OCI-LY1 (cell line): ENCODE measurements around the gene CORO1C.

Experiments
- H2AFZ ChIP-seq: fragments of 200-600 bp; sonication (generic), shearing (Covaris generic); 2 replicates; pipeline ENCODE4 v1.6.0; 2014; ENCODE audit warnings: antibody characterized with exemption, mild to moderate bottlenecking, low read length
- H3F3A ChIP-seq: fragments of 200-600 bp; sonication (generic), shearing (Covaris generic); 2 replicates; pipeline ENCODE4 v1.6.0; 2014; ENCODE audit warnings: mild to moderate bottlenecking, antibody characterized with exemption, low read length, moderate library complexity; ENCODE audit not compliant: insufficient read depth
- H3K27ac ChIP-seq: fragments of 200-600 bp; sonication (generic); 2 replicates; pipeline ENCODE4 v1.5.1; 2014; ENCODE audit warnings: low read length, mixed run types, mild to moderate bottlenecking, low read depth; ENCODE audit not compliant: poor library complexity, severe bottlenecking
- H3K27me3 ChIP-seq: fragments of 200-600 bp; sonication (generic); 2 replicates; pipeline ENCODE4 v1.6.0; 2014; ENCODE audit warnings: antibody characterized with exemption, mild to moderate bottlenecking, low read length, moderate library complexity; ENCODE audit not compliant: insufficient read depth
- H3K36me3 ChIP-seq: fragments of 200-600 bp; sonication (generic); 2 replicates; pipeline ENCODE4 v1.6.1; 2014; ENCODE audit warnings: mild to moderate bottlenecking, antibody characterized with exemption, low read length, moderate library complexity, mixed read lengths; ENCODE audit not compliant: insufficient read depth
- H3K4me1 ChIP-seq: fragments of 200-600 bp; sonication (generic); 2 replicates; pipeline ENCODE4 v1.5.1; 2014; ENCODE audit warnings: mild to moderate bottlenecking, low read length, moderate library complexity; ENCODE audit not compliant: insufficient read depth, severe bottlenecking
- H3K4me2 ChIP-seq: fragments of 200-600 bp; sonication (generic), shearing (Covaris generic); 2 replicates; pipeline ENCODE4 v1.6.1; 2014; ENCODE audit warnings: low read length
- H3K4me3 ChIP-seq: fragments of 200-600 bp; sonication (generic); 2 replicates; pipeline ENCODE4 v1.5.1; 2014; ENCODE audit warnings: low read length, low read depth, mild to moderate bottlenecking, mixed read lengths; ENCODE audit not compliant: poor library complexity, severe bottlenecking
- H3K79me2 ChIP-seq: fragments of 200-600 bp; shearing (Covaris generic); 2 replicates; pipeline ENCODE4 v1.6.1; 2016; ENCODE audit warnings: mixed run types, low read length, mixed read lengths; ENCODE audit not compliant: insufficient read depth
- H3K9ac ChIP-seq: fragments of 200-600 bp; sonication (generic), shearing (Covaris generic); 2 replicates; pipeline ENCODE4 v1.6.1; 2014; ENCODE audit warnings: mild to moderate bottlenecking, low read length, mixed read lengths
- H3K9me2 ChIP-seq: fragments of 200-600 bp; sonication (generic), shearing (Covaris generic); 2 replicates; pipeline ENCODE4 v1.6.1; 2014; ENCODE audit warnings: low read depth, mild to moderate bottlenecking, low read length, mixed read lengths
- H3K9me3 ChIP-seq: fragments of 200-600 bp; shearing (Covaris generic); 2 replicates; pipeline ENCODE4 v1.6.1; 2014; ENCODE audit warnings: low read length, mixed read lengths
- H4K20me1 ChIP-seq: fragments of 200-600 bp; sonication (generic), shearing (Covaris generic); 2 replicates; pipeline ENCODE4 v1.6.0; 2016; ENCODE audit warnings: mild to moderate bottlenecking, low read length; ENCODE audit not compliant: insufficient read depth
- EZH2 ChIP-seq: fragments of 200-600 bp; sonication (generic), shearing (Covaris generic); IDR thresholded peaks from 2 replicates; pipeline ENCODE4 v1.8.0; 2017; ENCODE audit warnings: borderline replicate concordance, mixed run types, mild to moderate bottlenecking, antibody characterized with exemption, low read length, moderate library complexity, mixed read lengths
- TF ChIP-seq, protein P1 (sequence below): fragments of 200-600 bp; sonication (generic), shearing (Covaris generic); IDR thresholded peaks from 2 replicates; pipeline ENCODE4 v1.5.1; 2017; ENCODE audit warnings: mild to moderate bottlenecking, antibody characterized with exemption, low read length, moderate library complexity, mixed read lengths

The CORO1C gene

DNA sequence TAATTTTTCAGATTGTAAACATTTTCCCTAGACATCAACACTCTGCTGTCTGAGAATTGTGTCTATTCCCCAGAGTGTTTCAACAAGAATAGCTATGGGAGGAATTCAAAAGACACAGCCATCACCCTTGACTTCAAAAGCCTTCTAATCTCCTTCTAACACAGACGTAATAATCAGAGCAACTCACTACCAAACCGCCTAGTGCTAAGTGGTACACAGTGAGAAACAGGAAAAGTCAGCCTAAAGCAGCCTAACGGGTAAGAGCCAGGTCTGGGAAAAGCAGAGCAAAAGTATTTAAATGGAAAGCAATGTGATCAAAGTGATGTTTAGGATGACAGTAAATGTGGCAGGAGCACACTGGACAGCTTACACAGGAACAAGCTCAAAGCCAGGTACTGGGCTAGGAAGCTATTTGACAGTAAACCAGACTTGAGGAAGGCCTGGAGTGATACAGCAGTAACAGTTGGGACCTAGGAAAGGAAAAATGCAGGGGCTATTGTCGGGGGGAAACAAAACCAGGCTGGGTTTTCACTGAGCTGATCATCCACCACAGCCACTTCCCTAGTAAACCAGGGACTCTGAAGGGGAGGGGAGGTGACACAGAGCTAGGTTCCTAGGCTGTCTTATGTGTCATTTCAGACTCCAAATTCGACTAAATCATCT, 29.4 kb downstream of the CORO1C start:
- H3K36me3 ChIP-seq = peaks cover 13% of the 10 kb centered on the region; the same call in 1 of the 2 replicates
- H3K27ac ChIP-seq = no peak overlapping the region
- no peaks in the 10 kb centered on the region for H3K9me3 ChIP-seq

DNA sequence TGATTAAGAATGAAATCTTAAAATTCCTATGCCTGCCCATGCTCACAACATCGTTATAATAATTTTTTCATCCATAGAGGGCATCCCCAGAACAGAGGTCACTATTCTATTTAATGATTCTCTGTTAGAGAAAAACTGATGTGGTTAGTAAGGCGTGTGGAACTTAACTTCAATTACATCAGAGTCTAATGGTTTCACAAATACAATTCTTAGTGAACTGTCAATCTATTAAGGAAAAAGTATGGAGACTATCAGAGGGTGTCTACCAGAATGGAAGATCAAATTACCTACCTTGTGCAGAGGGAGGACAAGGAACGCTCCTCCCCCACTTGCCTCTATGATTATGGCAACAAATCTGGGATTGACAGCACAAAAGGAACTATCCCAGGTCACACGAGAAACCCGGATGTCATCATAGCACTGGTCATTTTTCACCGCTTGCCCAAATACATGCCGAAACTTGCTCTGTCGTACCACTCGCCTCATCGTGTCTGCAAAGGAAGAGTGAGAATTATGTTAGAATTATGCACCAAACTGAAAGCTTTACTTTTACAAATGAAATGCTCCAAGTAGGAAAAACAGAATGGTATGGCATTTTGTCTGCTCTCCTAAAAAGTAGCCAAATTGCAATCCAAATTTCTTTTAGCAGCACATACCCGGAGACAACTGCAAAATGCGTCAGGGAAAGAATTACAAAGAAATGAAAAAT, 30.3 kb downstream of the CORO1C start:
- Histone ChIP-seq H2AFZ (no peak overlapping the region), H3K4me3 (no peak overlapping the region), H3K79me2 (no peaks in the 10 kb centered on the region), H3K36me3 (peaks cover 13% of the 10 kb centered on the region; the same call in 1 of the 2 replicates), H3K27me3 (no peaks in the 10 kb centered on the region), H3K9me3 (no peaks in the 10 kb centered on the region), H3K9ac (no peak overlapping the region), H3K27ac (no peak overlapping the region), H4K20me1 (no peaks in the 10 kb centered on the region), H3F3A (no peaks in the 10 kb centered on the region), H3K4me2 (no peak overlapping the region), H3K4me1 (no peaks in the 10 kb centered on the region), H3K9me2 (no peaks in the 10 kb centered on the region)
- TF ChIP-seq EZH2 = no peak
- TF ChIP-seq, protein P1, sequence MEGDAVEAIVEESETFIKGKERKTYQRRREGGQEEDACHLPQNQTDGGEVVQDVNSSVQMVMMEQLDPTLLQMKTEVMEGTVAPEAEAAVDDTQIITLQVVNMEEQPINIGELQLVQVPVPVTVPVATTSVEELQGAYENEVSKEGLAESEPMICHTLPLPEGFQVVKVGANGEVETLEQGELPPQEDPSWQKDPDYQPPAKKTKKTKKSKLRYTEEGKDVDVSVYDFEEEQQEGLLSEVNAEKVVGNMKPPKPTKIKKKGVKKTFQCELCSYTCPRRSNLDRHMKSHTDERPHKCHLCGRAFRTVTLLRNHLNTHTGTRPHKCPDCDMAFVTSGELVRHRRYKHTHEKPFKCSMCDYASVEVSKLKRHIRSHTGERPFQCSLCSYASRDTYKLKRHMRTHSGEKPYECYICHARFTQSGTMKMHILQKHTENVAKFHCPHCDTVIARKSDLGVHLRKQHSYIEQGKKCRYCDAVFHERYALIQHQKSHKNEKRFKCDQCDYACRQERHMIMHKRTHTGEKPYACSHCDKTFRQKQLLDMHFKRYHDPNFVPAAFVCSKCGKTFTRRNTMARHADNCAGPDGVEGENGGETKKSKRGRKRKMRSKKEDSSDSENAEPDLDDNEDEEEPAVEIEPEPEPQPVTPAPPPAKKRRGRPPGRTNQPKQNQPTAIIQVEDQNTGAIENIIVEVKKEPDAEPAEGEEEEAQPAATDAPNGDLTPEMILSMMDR = no peak

More for the DNA sequence above, 29.4 kb downstream of the CORO1C start:
- no peaks in the 10 kb centered on the region for H3K9me2 ChIP-seq
- H3K4me2 ChIP-seq = no peak overlapping the region
- no peaks in the 10 kb centered on the region for H3K27me3 ChIP-seq
- no peaks in the 10 kb centered on the region for H4K20me1 ChIP-seq
- no peaks in the 10 kb centered on the region for H3K79me2 ChIP-seq
- no peak for TF ChIP-seq EZH2
- TF ChIP-seq, protein P1 = no peak
- no peaks in the 10 kb centered on the region for H3K4me1 ChIP-seq
- no peaks in the 10 kb centered on the region for H3F3A ChIP-seq
- H3K9ac ChIP-seq = no peak overlapping the region
- H2AFZ ChIP-seq = no peak overlapping the region
- H3K4me3 ChIP-seq = no peak overlapping the region

DNA sequence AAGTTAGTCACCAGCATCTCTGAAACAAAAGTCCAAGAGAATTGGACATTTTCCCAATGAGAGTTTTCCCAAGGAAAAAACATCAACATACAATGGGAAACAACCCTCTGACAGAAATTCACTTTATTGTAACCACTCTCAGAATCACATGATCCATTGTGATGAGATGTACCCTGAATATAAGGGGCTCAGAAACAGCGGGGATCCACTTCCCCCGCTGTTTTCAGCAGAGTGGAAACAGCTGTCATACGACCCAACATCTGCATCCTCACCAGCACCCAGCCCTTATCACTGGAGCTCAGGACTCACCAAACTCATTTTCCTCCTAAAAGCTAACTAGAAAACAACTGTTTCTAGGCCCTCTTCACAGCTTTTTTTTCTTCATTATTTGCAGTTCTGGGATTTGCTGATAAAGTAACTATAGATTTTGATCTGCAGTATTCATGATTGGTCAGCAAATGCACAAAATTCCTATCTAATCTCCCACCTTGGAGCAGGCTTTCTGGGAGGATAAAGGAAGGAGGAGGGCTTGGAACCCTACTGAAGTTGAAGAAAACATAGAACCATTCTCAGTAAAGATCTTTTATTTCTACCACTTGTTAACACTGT, 31.3 kb downstream of the CORO1C start:
- Histone ChIP-seq H3K27ac (no peak overlapping the region), H3K4me3 (no peak overlapping the region), H3K36me3 (peaks cover 13% of the 10 kb centered on the region; the same call in 1 of the 2 replicates), H3K4me1 (no peaks in the 10 kb centered on the region), H3K79me2 (no peaks in the 10 kb centered on the region), H2AFZ (no peak overlapping the region), H3K9me3 (no peaks in the 10 kb centered on the region), H3K9ac (no peak overlapping the region), H3K9me2 (no peaks in the 10 kb centered on the region), H3F3A (no peaks in the 10 kb centered on the region), H3K27me3 (no peaks in the 10 kb centered on the region), H4K20me1 (no peaks in the 10 kb centered on the region), H3K4me2 (no peak overlapping the region)
- TF ChIP-seq, protein P1 = no peak
- no peak for TF ChIP-seq EZH2
